ENCODE measurements around the gene XPNPEP2.
A peak's percentile ranks its signal among the peaks of the same experiment; 100 is the strongest.

Gene XPNPEP2

GRCh38 chrX:129750971-129751370 lies 12.2 kb downstream of the XPNPEP2 start:
- DNase-seq (ENCODE audit: low read depth in 2 of 2) = no peak

GRCh38 chrX:129754056-129755024 lies 15.6 kb downstream of the XPNPEP2 start:
- no peak for DNase-seq (ENCODE audit: low read depth in 2 of 2)

GRCh38 chrX:129755779-129756650 lies 17.2 kb downstream of the XPNPEP2 start:
- no peak for DNase-seq (ENCODE audit: low read depth in 2 of 2)

- DNase-seq (ENCODE audit: low read depth in 2 of 2) = no peak
Measured at GRCh38 chrX:129759576-129760061, 20.8 kb downstream of the XPNPEP2 start.

- DNase-seq (ENCODE audit: low read depth in 2 of 2) = no peak
Measured at GRCh38 chrX:129760155-129760554, 21.4 kb downstream of the XPNPEP2 start.

- no peak for DNase-seq (ENCODE audit: low read depth in 2 of 2)
Measured at GRCh38 chrX:129760981-129761380, 22.2 kb downstream of the XPNPEP2 start.

- no peak for DNase-seq (ENCODE audit: low read depth in 2 of 2)
Measured at GRCh38 chrX:129761596-129761995, 22.8 kb downstream of the XPNPEP2 start.

GRCh38 chrX:129762448-129762847 lies 23.7 kb downstream of the XPNPEP2 start:
- DNase-seq (ENCODE audit: low read depth in 2 of 2) = no peak

GRCh38 chrX:129763666-129764065 lies 24.9 kb downstream of the XPNPEP2 start:
- DNase-seq (ENCODE audit: low read depth in 2 of 2) = no peak

GRCh38 chrX:129768186-129768585 lies 29.4 kb downstream of the XPNPEP2 start:
- no peak for DNase-seq (ENCODE audit: low read depth in 2 of 2)

- no peak for DNase-seq (ENCODE audit: low read depth in 2 of 2)
Measured at GRCh38 chrX:129768586-129769466, 30.0 kb downstream of the XPNPEP2 start.

GRCh38 chrX:129769467-129770154 lies 30.8 kb downstream of the XPNPEP2 start:
- DNase-seq (ENCODE audit: low read depth in 2 of 2) = no peak

- DNase-seq (ENCODE audit: low read depth in 2 of 2) = no peak
Measured at GRCh38 chrX:129771266-129771995, 32.7 kb downstream of the XPNPEP2 start.

- no peak for DNase-seq (ENCODE audit: low read depth in 2 of 2)
Measured at GRCh38 chrX:129772796-129773431, 34.1 kb downstream of the XPNPEP2 start.

- DNase-seq (ENCODE audit: low read depth in 2 of 2) = no peak
Measured at GRCh38 chrX:129773649-129774458, 35.1 kb downstream of the XPNPEP2 start.

GRCh38 chrX:129777218-129778030 lies 38.6 kb downstream of the XPNPEP2 start:
- peak in 1 of 2 donors; percentile 34 for DNase-seq (ENCODE audit: low read depth in 2 of 2)

GRCh38 chrX:129779086-129779672 lies 40.4 kb downstream of the XPNPEP2 start:
- no peak for DNase-seq (ENCODE audit: low read depth in 2 of 2)

Data from stimulated activated CD8-positive, alpha-beta memory T cell treated with anti-CD3 and anti-CD28 coated beads, Interleukin-7, amount 100 ng/mL, for 1 hour (primary cell).